OCI-LY1 (cell line): ENCODE measurements around the gene INPPL1.

Experiments
- EZH2 ChIP-seq: fragments of 200-600 bp; sonication (generic), shearing (Covaris generic); IDR thresholded peaks from 2 replicates; pipeline ENCODE4 v1.8.0; 2017; ENCODE audit warnings: borderline replicate concordance, mixed run types, mild to moderate bottlenecking, antibody characterized with exemption, low read length, moderate library complexity, mixed read lengths
- TF ChIP-seq, protein P1 (sequence below): fragments of 200-600 bp; sonication (generic), shearing (Covaris generic); IDR thresholded peaks from 2 replicates; pipeline ENCODE4 v1.5.1; 2017; ENCODE audit warnings: mild to moderate bottlenecking, antibody characterized with exemption, low read length, moderate library complexity, mixed read lengths

GRCh38 chr11:72189455-72190250 is 34.9 kb upstream of the INPPL1 start:
- TF ChIP-seq, protein P1, sequence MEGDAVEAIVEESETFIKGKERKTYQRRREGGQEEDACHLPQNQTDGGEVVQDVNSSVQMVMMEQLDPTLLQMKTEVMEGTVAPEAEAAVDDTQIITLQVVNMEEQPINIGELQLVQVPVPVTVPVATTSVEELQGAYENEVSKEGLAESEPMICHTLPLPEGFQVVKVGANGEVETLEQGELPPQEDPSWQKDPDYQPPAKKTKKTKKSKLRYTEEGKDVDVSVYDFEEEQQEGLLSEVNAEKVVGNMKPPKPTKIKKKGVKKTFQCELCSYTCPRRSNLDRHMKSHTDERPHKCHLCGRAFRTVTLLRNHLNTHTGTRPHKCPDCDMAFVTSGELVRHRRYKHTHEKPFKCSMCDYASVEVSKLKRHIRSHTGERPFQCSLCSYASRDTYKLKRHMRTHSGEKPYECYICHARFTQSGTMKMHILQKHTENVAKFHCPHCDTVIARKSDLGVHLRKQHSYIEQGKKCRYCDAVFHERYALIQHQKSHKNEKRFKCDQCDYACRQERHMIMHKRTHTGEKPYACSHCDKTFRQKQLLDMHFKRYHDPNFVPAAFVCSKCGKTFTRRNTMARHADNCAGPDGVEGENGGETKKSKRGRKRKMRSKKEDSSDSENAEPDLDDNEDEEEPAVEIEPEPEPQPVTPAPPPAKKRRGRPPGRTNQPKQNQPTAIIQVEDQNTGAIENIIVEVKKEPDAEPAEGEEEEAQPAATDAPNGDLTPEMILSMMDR = no peak
- no peak for TF ChIP-seq EZH2
